Heart left ventricle (tissue), 13 donors: Measurements from ENCODE around the gene LEP.

Source experiments
- CTCF ChIP-seq, 12 donors: fragments of 200-600 bp; sonication (generic) in 4 of 12; IDR thresholded peaks; one replicate each; pipeline versions ENCODE4 v1.5.0 to v1.8.0; 2018 to 2022; ENCODE audit warnings: antibody characterized with exemption in 12 of 12, mild to moderate bottlenecking in 5 of 12
- POLR2A ChIP-seq, 2 donors: fragments of 450-650 bp; IDR thresholded peaks; one replicate each; pipeline ENCODE4 v1.6.1; 2017; ENCODE audit warnings: antibody characterized with exemption in 2 of 2, mild to moderate bottlenecking in 2 of 2, moderate library complexity in 2 of 2
- donor health status: ischemic (EF 13 %, LVEDD 7.1; RV severe dilation, severe dysfunction).
- donor health status: DM: no; HTN: yes; CAD: no.
- donor health status: DM: no; HTN: no; CAD: no.
- donor health status: ischemic (EF 25% LVEDD 6.9; RV normal size, moderate dysfunction).
- donor health status: ischemic (EF 25% LVEDD 5.7; RV mildly dilated, moderate dysfunction).
- donor health status: ischemic (EF 35%, LVEDD 5.7; RV mildly dilated, moderate dysfunction).
- donor health status: nonischemic (EF 11% LVEDD 7.7; RV severe dilation, severe dysfunction).
- donor health status: DM: yes; HTN: yes; CAD: no.
- donor health status: PGD.
- donor health status: ischemic (EF 29% LVEDD 5.4; RV normal size, mild dysfunction).
- donor health status: nonischemic (EF 23%, LVEDD 6.1; RV moderate dilation, normal function).

GRCh38 chr7:128253701-128254100, 12.6 kb downstream of the LEP start:
- TF ChIP-seq CTCF (IDR thresholded peaks at IDR 0.05) (no peak), POLR2A (IDR thresholded peaks at IDR 0.05) (no peak)
